ENCODE results near the gene NLGN4X.

NLGN4X gene

DNA sequence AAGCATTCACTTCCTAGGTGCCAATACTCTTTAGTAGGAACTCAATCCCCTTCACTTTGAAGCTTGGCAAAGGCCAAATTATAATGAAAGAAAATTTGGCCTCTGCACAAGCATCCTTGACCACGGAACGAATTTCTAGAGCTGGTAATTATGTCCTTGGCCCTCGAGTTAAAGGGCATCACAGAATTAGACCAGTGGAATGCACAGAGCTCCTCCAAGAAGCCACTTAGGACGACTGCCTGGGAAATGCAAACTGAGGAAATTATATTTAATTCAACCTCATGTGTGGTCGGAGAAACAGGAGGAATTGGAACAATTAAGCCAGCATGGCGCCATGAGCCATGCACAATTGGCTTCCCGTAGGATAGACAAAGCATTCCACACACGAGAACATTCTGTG lies 59.3 kb downstream of the NLGN4X start:
- no peak overlapping the region for H3K27ac ChIP-seq
- CTCF ChIA-PET = no interaction called here
- POLR2A ChIA-PET (ENCODE audit: low non-redundant PET) = no interaction called here

DNA sequence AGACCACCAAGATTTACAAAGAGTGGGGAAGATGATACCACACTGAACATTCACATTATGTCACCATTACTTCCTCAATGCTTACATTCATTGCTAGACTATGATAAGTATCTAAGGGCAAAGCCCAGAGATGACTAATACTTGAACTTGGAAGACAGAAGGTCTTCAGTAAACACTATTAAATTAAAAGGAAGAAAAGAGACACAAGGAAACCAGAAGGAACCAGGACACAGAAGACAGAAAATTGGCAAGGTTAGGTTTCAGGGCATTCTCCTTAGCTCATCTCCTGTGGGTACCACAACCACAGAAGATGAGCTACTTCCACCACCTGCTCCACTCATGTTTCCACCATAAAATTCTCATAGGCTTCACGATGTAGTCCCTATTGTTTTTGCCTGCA lies 64.9 kb downstream of the NLGN4X start:
- ChIA-PET POLR2A (ENCODE audit: low non-redundant PET) (no interaction called here), CTCF (no interaction called here)
- DNase-seq (ENCODE audit: low spot score) = no peak
- no peak overlapping the region for H3K27ac ChIP-seq
- TF ChIP-seq, protein P1, sequence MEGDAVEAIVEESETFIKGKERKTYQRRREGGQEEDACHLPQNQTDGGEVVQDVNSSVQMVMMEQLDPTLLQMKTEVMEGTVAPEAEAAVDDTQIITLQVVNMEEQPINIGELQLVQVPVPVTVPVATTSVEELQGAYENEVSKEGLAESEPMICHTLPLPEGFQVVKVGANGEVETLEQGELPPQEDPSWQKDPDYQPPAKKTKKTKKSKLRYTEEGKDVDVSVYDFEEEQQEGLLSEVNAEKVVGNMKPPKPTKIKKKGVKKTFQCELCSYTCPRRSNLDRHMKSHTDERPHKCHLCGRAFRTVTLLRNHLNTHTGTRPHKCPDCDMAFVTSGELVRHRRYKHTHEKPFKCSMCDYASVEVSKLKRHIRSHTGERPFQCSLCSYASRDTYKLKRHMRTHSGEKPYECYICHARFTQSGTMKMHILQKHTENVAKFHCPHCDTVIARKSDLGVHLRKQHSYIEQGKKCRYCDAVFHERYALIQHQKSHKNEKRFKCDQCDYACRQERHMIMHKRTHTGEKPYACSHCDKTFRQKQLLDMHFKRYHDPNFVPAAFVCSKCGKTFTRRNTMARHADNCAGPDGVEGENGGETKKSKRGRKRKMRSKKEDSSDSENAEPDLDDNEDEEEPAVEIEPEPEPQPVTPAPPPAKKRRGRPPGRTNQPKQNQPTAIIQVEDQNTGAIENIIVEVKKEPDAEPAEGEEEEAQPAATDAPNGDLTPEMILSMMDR (conservative IDR thresholded peaks at IDR 0.05; ENCODE audit: low read depth) = no peak

More for the DNA sequence above, 59.3 kb downstream of the NLGN4X start:
- DNase-seq (ENCODE audit: low spot score) = no peak
- TF ChIP-seq, protein P1 (conservative IDR thresholded peaks at IDR 0.05; ENCODE audit: low read depth) = no peak

DNA sequence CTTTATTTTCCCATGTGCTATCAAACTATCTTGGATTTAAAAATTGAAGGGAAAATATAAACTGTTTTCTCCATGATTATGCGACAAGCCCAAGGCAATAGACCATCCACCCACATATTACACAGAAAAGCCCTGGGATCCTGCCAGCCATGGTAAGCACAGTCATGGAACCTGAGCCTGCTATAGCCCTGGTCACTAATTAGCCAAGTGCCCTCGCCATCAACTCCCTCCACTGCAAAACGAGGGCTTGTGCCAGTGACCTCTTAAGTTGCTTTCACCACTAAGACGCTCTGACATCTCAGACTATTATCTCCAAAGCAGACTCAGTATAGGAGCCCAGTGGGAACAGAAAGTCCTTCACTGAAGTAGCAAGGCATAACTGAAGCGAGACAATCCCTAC lies 69.2 kb downstream of the NLGN4X start:
- ChIA-PET CTCF (no interaction called here), POLR2A (ENCODE audit: low non-redundant PET) (no interaction called here)
- TF ChIP-seq, protein P1 (conservative IDR thresholded peaks at IDR 0.05; ENCODE audit: low read depth) = no peak
- no peak overlapping the region for H3K27ac ChIP-seq
- no peak for DNase-seq (ENCODE audit: low spot score)

DNA sequence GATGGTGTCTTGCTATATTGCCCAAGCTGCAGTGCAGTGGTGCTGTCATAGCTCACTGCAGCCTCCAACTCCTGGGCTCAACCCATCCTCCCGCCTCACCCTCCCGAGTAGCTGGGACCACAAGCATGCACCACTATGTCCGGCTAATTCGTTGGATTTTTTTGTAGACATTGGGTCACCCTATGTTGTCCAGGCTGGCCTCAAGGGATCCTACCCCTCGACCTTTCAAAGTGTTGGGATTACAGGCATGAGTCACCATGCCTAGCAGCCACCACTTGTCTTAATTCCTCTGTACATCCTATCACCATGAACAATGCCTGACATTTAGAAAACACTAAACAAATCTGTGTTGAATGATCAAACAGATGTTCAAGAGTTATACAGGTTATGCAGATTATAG lies 76.7 kb downstream of the NLGN4X start:
- no peak for DNase-seq (ENCODE audit: low spot score)
- TF ChIP-seq, protein P1 (conservative IDR thresholded peaks at IDR 0.05; ENCODE audit: low read depth) = no peak
- CTCF ChIA-PET = interaction anchor here (0.5 kb wide), 1 partner anchor 400 kb away, joined by 4 read pairs; no protein-coding TSS in a partner anchor
- POLR2A ChIA-PET (ENCODE audit: low non-redundant PET) = no interaction called here
- H3K27ac ChIP-seq = no peak overlapping the region

DNA sequence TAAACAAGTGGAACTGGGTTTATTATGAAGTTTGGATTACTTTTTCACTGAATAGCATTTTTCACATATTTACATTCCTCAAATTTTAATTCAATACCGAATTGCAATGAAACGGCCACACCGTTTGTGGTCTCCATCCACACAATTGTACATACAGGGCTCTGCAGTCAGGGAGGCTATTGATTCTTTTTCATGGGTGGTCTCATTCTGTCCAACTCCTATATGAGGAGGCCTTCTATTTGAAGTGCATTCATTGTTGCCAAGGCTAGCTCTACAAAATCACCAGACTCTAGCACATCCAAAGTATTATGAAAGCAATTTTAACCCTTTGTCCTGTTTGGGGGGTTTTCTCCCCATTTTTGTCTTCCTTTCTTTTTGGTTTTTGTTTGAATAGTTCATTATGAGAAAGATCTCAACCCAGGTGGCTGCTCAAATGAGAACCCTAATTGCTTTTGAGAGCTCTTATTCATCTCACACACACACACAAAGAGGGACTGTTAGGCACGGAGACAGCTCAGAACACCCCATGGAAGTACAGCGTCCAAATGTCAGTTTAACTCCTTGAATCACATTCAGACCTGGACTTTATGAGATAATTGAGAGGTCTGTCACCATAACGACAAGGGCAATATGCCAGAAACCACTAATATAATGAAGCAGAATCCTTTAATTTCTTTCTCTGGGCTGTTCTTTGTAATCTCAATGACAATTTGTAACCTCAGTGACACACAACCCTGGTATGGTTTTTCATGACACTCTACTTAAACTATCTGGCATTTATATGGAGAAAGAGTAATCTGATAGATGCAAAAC lies 79.4 kb downstream of the NLGN4X start:
- TF ChIP-seq, protein P1 (conservative IDR thresholded peaks at IDR 0.05; ENCODE audit: low read depth) = no peak
- no peak overlapping the region for H3K27ac ChIP-seq
- POLR2A ChIA-PET (ENCODE audit: low non-redundant PET) = no interaction called here
- CTCF ChIA-PET = no interaction called here
- DNase-seq (ENCODE audit: low spot score) = no peak

DNA sequence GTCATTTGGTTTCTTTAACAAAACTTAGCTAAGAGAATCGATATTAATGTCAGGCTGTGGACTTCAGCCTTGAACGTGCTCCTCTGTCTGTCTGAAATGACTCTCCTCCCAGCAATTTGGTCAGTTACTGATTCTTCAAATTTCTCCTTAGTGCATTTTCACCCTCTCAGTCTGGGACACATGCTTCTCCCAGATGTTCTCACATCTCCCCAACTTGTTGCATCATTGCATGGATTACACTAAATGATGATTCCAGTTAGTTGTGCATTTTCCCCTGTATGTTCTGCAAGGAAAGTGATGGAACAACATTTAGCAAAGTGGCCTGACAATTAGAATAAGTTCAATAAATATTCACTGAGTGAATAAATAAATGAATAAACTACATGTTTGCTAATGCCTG lies 94.4 kb downstream of the NLGN4X start:
- TF ChIP-seq, protein P1 (conservative IDR thresholded peaks at IDR 0.05; ENCODE audit: low read depth) = no peak
- H3K27ac ChIP-seq = no peak overlapping the region
- CTCF ChIA-PET = no interaction called here
- POLR2A ChIA-PET (ENCODE audit: low non-redundant PET) = no interaction called here
- DNase-seq (ENCODE audit: low spot score) = no peak

All from RWPE1 (cell line).